Upper lobe of right lung (tissue), 1 donor: Measurements from ENCODE around the gene DGLUCY. TPM values are rescaled to one million over a fixed set of nuclear protein-coding genes. Genes with fewer than 3 reads are reported as not detected.
A peak's percentile ranks its signal among the peaks of the same experiment; 100 is the strongest.

ENCODE experiments used
- ATAC-seq: fragments of 200-7000 bp; cut with Tn5 transposase; one replicate; pipeline ENCODE4 v1.9.1; 2020; ENCODE audit warnings: mild to moderate bottlenecking, moderate library complexity
- DNase-seq: peaks from one replicate; pipeline ENCODE4 v3.0.0-alpha.2; 2020
- H3K27ac ChIP-seq: fragments of 200-600 bp; one replicate; pipeline ENCODE4 v1.8.0; 2022
- H3K27me3 ChIP-seq: fragments of 200-600 bp; one replicate; pipeline ENCODE4 v1.8.0; 2022; ENCODE audit warnings: mild to moderate bottlenecking
- H3K36me3 ChIP-seq: fragments of 200-600 bp; one replicate; pipeline ENCODE4 v1.8.0; 2022
- H3K4me1 ChIP-seq: fragments of 200-600 bp; one replicate; pipeline ENCODE4 v1.8.0; 2022
- H3K4me3 ChIP-seq: fragments of 200-600 bp; one replicate; pipeline ENCODE4 v1.8.0; 2022; ENCODE audit warnings: mild to moderate bottlenecking
- H3K9me3 ChIP-seq: fragments of 200-600 bp; one replicate; pipeline ENCODE4 v1.8.0; 2022
- intact Hi-C: fragments of 100-400 bp; cut with DNase I; formaldehyde crosslinking; loops from one replicate; pipeline ENCODE4 v1.11.0; 2022
- total RNA-seq: library from RNA; stranded (reverse); fragmentation: NEBNext Ultra II Directional; extraction: Animal tissue kit (Norgen Biotek cat#: 25700); gene quantifications from one replicate; pipeline ENCODE4 v1.2.1, GENCODE V29; 2021
- TF ChIP-seq, protein P1 (sequence below): fragments of 200-600 bp; IDR thresholded peaks from one replicate; pipeline ENCODE4 v1.8.0; 2022; ENCODE audit warnings: antibody characterized with exemption
- donor health status: DM: no; HTN: yes; CAD: no; lungs with severe emphysema.

Gene DGLUCY
- total RNA-seq, 1 donor from 2014 or later = 77.6 TPM

DNA sequence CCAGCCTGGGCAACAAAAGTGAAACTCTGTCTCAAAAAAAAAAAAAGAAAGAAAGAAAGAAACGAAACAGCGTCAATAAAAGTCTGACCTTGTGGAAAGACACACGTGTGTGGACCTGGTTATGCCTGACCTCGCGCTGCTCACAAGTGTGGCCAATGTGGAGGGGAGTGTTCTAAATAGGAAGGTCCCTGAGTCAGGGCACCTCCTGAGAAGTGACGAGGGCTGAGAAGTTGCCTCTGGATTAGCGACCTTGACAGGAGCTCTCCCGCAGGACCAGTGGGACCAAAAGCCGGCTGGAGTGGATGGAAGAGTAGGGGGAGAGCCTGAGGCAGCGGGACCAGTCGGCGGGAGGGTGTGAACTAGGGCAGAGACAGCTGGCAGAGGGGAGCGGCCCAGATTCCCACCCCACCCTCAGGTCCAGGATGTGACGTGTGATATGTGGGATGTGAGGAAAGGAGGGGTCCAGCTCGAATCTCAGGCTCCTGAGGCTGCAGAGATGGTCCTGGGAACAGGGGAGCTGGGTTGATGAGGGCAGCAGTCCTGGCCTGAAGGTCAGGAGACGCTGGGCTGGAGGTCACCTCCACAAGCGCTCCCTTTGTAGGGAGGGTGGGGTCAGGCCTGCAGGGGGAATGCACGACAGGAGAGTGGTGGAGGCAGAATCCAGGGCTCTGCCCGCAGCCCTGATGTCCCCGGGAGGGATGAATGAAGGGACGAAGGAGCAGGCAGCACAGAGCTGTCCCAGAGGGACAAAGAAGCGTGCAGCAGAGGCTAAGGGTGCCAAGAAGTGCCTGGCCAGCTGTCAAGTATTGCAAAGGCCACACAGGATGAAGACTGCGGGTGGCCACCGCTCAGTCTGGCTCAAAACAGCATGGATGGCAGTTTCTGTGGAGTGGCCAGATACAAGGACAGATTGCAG is 155.5 kb downstream of the DGLUCY start:
- DNase-seq = no peak
- intact Hi-C loops = no loop called here
- TF ChIP-seq, protein P1, sequence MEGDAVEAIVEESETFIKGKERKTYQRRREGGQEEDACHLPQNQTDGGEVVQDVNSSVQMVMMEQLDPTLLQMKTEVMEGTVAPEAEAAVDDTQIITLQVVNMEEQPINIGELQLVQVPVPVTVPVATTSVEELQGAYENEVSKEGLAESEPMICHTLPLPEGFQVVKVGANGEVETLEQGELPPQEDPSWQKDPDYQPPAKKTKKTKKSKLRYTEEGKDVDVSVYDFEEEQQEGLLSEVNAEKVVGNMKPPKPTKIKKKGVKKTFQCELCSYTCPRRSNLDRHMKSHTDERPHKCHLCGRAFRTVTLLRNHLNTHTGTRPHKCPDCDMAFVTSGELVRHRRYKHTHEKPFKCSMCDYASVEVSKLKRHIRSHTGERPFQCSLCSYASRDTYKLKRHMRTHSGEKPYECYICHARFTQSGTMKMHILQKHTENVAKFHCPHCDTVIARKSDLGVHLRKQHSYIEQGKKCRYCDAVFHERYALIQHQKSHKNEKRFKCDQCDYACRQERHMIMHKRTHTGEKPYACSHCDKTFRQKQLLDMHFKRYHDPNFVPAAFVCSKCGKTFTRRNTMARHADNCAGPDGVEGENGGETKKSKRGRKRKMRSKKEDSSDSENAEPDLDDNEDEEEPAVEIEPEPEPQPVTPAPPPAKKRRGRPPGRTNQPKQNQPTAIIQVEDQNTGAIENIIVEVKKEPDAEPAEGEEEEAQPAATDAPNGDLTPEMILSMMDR = no peak
- peak overlapping the region; percentile 17 for H3K27ac ChIP-seq
- peak overlapping the region; percentile 35 for H3K4me3 ChIP-seq
- peaks cover 12% of the 10 kb centered on the region for H3K4me1 ChIP-seq
- no peaks in the 10 kb centered on the region for H3K27me3 ChIP-seq
- no peaks in the 10 kb centered on the region for H3K36me3 ChIP-seq
- ATAC-seq = peak; percentile 16
- no peaks in the 10 kb centered on the region for H3K9me3 ChIP-seq

DNA sequence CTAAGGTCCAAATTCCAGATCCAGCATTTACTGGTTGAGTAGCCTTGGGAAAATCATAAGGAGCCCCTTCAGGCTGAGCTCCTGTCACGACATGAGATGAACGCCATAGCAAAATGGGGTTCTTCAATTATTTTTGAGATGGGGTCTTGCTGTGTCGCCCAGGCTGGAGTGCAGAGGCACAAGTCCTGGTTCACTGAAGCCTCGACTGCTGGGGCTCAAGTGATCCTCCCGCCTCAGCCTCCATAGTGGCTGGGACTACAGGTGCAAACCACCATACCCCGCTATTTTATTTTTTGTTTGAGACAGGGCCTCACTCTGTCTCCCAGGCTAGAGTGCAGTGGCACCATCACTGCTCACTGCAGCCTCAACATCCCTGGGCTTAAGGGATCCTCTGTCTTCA is 156.3 kb downstream of the DGLUCY start:
- TF ChIP-seq, protein P1 = no peak
- H3K36me3 ChIP-seq = no peaks in the 10 kb centered on the region
- intact Hi-C loops = no loop called here

DNA sequence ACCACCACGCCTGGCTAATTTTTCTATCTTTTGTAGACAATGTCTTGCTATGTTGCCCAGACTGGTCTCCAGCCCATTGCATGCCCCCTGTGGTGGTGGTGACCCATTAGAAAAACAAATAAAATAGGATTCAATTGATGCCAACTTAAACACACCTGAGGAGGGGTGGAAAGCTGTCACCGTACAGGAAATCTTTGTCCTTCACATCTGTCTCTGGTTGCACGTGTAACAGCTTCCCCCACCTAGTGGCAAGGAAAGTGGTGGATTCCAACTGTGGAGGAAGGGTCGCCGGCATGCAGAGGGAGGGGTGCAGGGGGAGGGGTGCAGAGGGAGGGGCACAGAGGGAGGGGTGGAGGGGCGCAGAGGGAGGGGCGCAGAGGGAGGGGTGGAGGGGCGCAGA is 156.7 kb downstream of the DGLUCY start:
- Histone ChIP-seq H3K4me1 (peaks cover 6% of the 10 kb centered on the region), H3K27me3 (no peaks in the 10 kb centered on the region), H3K36me3 (no peaks in the 10 kb centered on the region), H3K9me3 (no peaks in the 10 kb centered on the region), H3K4me3 (no peak overlapping the region), H3K27ac (no peak overlapping the region)
- TF ChIP-seq, protein P1 = no peak
- DNase-seq (no peak), ATAC-seq (no peak)
- intact Hi-C loops = no loop called here

More for the DNA sequence above, 156.3 kb downstream of the DGLUCY start:
- H3K4me3 ChIP-seq = no peak overlapping the region
- no peaks in the 10 kb centered on the region for H3K9me3 ChIP-seq
- no peaks in the 10 kb centered on the region for H3K27me3 ChIP-seq
- H3K27ac ChIP-seq = no peak overlapping the region
- ATAC-seq = no peak
- DNase-seq = no peak
- H3K4me1 ChIP-seq = peaks cover 6% of the 10 kb centered on the region

DNA sequence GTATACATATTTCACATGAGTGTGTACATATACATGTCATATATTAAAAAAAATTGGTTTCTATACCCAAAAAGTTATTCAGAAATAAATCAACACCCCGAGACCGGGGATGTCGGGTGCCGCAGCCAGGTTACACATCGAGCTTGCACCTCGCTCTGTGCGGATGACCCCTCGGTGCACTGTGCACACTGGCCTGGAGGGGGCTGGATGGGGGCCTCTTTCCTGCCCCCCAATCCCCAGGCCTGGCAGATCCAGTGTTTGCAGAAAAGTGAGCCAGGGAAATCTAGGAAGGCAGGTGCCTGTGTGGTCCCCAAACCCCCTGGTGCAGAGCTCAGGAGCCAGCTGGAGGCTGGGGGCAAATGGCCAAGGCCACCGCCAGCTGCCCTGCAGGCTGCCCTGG is 157.8 kb downstream of the DGLUCY start:
- intact Hi-C loops = no loop called here
- DNase-seq (no peak), ATAC-seq (no peak)
- H3K27ac ChIP-seq = no peak overlapping the region
- H3K27me3 ChIP-seq = no peaks in the 10 kb centered on the region
- H3K36me3 ChIP-seq = no peaks in the 10 kb centered on the region
- H3K9me3 ChIP-seq = no peaks in the 10 kb centered on the region
- TF ChIP-seq, protein P1 = no peak
- no peak overlapping the region for H3K4me3 ChIP-seq
- peaks cover 6% of the 10 kb centered on the region for H3K4me1 ChIP-seq

DNA sequence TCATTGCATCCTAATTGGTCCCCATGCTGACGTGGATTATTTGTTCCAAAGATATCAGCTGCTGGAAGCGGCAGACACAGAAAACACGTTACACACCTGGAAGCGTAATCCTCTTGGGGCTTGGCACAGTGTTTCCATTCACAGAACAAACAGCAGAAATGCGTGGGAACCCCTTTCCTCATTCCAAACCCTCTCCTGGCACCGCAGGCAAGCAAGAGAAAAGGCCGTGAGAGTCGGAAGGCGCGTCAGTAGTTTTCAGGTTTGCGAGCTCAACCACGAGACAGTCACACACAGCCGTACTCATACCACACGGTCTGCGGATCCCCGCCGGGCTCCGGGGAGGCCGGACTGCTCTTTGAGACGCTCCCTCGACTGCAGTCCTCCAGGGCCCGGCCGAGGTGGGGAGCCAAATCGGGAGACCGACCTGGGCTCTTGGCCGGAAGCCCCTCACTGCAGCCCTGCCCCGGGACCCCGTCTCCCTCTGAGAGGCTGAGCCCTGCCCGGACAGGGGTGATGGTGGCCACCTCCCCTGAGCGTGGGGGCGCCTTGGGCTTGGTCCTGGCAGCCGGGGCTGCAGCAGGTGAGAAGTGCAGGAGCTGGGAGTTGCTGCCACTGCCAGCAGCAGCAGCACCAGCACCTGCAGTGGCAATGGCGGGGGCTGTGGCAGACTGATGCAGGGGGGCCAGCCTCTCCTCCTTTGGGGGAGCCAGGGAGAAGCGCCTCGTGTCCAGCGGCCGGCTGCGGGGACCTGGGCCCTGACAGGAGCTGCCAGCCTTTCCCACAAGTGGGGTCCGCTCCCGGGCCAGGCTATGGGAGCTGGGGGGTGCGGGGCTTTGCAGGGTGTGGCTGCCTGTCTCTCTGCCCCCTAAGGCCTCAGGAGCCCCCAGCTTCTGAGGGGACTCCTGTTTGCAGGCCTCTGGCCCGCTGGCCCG is 158.7 kb downstream of the DGLUCY start:
- Histone ChIP-seq H3K4me3 (no peak overlapping the region), H3K36me3 (no peaks in the 10 kb centered on the region), H3K27me3 (no peaks in the 10 kb centered on the region), H3K4me1 (peaks cover 6% of the 10 kb centered on the region), H3K9me3 (no peaks in the 10 kb centered on the region), H3K27ac (no peak overlapping the region)
- no peak for DNase-seq
- intact Hi-C loops = no loop called here
- ATAC-seq = peak; percentile 25
- TF ChIP-seq, protein P1 = no peak
